Testis (tissue), 2 donors: Measurements from ENCODE around the gene RBP7.

Experiments used
- POLR2A ChIP-seq: fragments of 450-650 bp; IDR thresholded peaks from one replicate; pipeline ENCODE4 v1.6.1; 2017; ENCODE audit warnings: antibody characterized with exemption, mild to moderate bottlenecking, moderate library complexity
- TF ChIP-seq, protein P1 (sequence below), 3 experiments: fragments of 450-650 bp in 2 of 3; fragments of 200-600 bp in 1 of 3; sonication (generic) in 1 of 3; IDR thresholded peaks; one replicate each; pipeline ENCODE4 v1.5.1; 2016 to 2019; ENCODE audit warnings: antibody characterized with exemption in 3 of 3, mild to moderate bottlenecking in 2 of 3, moderate library complexity in 1 of 3

DNA sequence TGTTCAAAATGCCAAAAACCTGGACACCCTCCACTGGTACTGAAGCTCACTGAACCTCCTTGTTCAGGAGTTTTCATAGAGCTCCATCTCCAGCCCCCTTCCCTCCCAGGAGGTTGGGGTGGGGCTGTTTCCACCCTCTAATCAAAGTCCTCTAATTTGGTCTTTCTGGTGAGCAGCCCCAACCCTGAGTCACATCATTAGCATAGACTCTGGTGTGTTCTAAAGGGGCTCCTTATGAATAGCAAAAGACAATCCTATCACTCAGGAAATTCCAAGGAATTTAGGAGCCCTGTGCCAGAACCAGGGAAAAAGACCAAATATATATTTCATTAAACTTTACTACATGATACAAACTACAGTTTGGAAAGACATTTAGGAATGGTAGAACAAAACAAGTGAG lies 22.5 kb downstream of the RBP7 start:
- TF ChIP-seq, protein P1, sequence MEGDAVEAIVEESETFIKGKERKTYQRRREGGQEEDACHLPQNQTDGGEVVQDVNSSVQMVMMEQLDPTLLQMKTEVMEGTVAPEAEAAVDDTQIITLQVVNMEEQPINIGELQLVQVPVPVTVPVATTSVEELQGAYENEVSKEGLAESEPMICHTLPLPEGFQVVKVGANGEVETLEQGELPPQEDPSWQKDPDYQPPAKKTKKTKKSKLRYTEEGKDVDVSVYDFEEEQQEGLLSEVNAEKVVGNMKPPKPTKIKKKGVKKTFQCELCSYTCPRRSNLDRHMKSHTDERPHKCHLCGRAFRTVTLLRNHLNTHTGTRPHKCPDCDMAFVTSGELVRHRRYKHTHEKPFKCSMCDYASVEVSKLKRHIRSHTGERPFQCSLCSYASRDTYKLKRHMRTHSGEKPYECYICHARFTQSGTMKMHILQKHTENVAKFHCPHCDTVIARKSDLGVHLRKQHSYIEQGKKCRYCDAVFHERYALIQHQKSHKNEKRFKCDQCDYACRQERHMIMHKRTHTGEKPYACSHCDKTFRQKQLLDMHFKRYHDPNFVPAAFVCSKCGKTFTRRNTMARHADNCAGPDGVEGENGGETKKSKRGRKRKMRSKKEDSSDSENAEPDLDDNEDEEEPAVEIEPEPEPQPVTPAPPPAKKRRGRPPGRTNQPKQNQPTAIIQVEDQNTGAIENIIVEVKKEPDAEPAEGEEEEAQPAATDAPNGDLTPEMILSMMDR (IDR thresholded peaks at IDR 0.05), result no peak
- TF ChIP-seq POLR2A, result no peak
